ENCODE results near the gene ARMC7. TPM values are rescaled to one million over a fixed set of nuclear protein-coding genes. Genes with fewer than 3 reads are reported as not detected.

The ARMC7 gene
- total and polyA plus RNA-seq, 2 of the 13 experiments (the other 11 are each of a cell fraction or from before 2014, with no cell fraction given) = 3.9 to 4.2 TPM

DNA sequence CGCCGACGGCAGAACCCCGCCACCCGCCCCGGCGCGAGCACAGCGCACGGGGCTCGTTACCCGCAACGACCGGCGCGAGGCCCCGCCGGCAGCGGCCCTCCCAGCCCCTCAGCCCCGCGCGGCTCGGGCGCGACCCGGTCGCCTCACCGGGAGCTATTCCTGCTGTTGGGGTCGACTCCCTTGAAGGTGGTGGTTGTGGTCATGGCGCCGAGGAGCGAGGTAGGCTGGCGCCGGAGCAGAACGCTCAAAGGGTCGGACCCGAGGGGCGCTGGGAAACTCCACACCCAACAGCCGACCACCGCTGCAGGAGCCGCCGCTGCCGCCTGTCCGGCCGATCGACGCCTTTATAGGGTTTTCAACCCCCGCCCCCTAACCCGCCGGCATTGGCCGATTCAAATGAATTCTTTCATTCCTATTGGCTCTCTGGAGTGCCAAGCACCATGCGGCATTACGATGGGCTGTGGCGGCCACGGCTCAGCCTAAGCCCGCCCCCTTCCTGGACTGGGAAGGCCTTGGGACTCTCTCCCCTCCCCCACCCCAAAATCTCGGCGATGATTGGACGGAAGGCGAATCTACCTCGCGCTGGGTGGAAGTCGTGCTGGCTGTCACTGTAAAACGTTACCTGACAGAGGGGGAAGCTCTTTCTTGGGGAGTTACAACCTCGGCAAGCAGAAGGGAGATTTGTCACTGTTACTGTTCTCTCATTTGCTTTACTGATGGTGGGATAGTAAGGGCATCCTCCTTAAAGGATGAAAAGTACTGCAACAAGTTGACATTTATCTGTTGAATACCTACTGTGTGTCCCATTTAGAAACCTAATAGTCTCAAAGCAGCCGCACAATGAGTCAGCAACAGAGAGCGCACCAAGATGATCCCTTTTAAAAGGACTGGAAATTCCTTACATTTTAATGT, 44.7 kb downstream of the ARMC7 start, which contains the start of gene JPT1 (continued):
- peak; percentile 46; the same call in 1 of the 2 replicates for TF ChIP-seq MED13 (CRISPR knock-in tag; IDR thresholded peaks at IDR 0.05)
- TF ChIP-seq KMT2A (CRISPR knock-in tag; IDR thresholded peaks at IDR 0.05) = peak; percentile 95
- TF ChIP-seq ZNF83 (CRISPR knock-in tag; IDR thresholded peaks at IDR 0.05; ENCODE audit: borderline replicate concordance) = peak; percentile 93; the same call in 1 of the 2 replicates
- TF ChIP-seq SKI (IDR thresholded peaks at IDR 0.05; ENCODE audit: partially characterized antibody) = peak; percentile 62
- TF ChIP-seq, protein P1, sequence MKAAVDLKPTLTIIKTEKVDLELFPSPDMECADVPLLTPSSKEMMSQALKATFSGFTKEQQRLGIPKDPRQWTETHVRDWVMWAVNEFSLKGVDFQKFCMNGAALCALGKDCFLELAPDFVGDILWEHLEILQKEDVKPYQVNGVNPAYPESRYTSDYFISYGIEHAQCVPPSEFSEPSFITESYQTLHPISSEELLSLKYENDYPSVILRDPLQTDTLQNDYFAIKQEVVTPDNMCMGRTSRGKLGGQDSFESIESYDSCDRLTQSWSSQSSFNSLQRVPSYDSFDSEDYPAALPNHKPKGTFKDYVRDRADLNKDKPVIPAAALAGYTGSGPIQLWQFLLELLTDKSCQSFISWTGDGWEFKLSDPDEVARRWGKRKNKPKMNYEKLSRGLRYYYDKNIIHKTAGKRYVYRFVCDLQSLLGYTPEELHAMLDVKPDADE (CRISPR knock-in tag; IDR thresholded peaks at IDR 0.05) = no peak
- TF ChIP-seq, protein P2, sequence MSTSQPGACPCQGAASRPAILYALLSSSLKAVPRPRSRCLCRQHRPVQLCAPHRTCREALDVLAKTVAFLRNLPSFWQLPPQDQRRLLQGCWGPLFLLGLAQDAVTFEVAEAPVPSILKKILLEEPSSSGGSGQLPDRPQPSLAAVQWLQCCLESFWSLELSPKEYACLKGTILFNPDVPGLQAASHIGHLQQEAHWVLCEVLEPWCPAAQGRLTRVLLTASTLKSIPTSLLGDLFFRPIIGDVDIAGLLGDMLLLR (CRISPR knock-in tag; IDR thresholded peaks at IDR 0.05) = peak; percentile 97
- TF ChIP-seq TBX2 (CRISPR knock-in tag; IDR thresholded peaks at IDR 0.05; ENCODE audit: borderline replicate concordance) = 0 out of 2 replicates have a peak, but pooled peaks have one; percentile 48
- TF ChIP-seq GATAD1 (CRISPR knock-in tag; IDR thresholded peaks at IDR 0.05) = peak; percentile 74
- TF ChIP-seq, protein P3, sequence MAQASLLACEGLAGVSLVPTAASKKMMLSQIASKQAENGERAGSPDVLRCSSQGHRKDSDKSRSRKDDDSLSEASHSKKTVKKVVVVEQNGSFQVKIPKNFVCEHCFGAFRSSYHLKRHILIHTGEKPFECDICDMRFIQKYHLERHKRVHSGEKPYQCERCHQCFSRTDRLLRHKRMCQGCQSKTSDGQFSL (CRISPR knock-in tag; IDR thresholded peaks at IDR 0.05) = no peak
- TF ChIP-seq LCORL (IDR thresholded peaks at IDR 0.05) = no peak
- TF ChIP-seq LCORL (CRISPR knock-in tag; IDR thresholded peaks at IDR 0.05) = peak; percentile 78
- no peak for TF ChIP-seq KLF13 (CRISPR knock-in tag; IDR thresholded peaks at IDR 0.05)
- TF ChIP-seq NPAS2 (CRISPR knock-in tag; IDR thresholded peaks at IDR 0.05; ENCODE audit: borderline replicate concordance) = no peak
- TF ChIP-seq, protein P4, sequence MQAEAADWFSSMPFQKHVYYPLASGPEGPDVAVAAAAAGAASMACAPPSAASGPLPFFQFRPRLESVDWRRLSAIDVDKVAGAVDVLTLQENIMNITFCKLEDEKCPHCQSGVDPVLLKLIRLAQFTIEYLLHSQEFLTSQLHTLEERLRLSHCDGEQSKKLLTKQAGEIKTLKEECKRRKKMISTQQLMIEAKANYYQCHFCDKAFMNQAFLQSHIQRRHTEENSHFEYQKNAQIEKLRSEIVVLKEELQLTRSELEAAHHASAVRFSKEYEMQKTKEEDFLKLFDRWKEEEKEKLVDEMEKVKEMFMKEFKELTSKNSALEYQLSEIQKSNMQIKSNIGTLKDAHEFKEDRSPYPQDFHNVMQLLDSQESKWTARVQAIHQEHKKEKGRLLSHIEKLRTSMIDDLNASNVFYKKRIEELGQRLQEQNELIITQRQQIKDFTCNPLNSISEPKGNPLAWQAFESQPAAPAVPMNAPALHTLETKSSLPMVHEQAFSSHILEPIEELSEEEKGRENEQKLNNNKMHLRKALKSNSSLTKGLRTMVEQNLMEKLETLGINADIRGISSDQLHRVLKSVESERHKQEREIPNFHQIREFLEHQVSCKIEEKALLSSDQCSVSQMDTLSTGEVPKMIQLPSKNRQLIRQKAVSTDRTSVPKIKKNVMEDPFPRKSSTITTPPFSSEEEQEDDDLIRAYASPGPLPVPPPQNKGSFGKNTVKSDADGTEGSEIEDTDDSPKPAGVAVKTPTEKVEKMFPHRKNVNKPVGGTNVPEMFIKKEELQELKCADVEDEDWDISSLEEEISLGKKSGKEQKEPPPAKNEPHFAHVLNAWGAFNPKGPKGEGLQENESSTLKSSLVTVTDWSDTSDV (CRISPR knock-in tag; IDR thresholded peaks at IDR 0.05) = peak; percentile 86
- TF ChIP-seq, protein P5, sequence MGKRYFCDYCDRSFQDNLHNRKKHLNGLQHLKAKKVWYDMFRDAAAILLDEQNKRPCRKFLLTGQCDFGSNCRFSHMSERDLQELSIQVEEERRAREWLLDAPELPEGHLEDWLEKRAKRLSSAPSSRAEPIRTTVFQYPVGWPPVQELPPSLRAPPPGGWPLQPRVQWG (CRISPR knock-in tag; IDR thresholded peaks at IDR 0.05; ENCODE audit: borderline replicate concordance, low read depth) = no peak
- TF ChIP-seq, protein P6, sequence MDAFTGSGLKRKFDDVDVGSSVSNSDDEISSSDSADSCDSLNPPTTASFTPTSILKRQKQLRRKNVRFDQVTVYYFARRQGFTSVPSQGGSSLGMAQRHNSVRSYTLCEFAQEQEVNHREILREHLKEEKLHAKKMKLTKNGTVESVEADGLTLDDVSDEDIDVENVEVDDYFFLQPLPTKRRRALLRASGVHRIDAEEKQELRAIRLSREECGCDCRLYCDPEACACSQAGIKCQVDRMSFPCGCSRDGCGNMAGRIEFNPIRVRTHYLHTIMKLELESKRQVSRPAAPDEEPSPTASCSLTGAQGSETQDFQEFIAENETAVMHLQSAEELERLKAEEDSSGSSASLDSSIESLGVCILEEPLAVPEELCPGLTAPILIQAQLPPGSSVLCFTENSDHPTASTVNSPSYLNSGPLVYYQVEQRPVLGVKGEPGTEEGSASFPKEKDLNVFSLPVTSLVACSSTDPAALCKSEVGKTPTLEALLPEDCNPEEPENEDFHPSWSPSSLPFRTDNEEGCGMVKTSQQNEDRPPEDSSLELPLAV (CRISPR knock-in tag; conservative IDR thresholded peaks at IDR 0.05; ENCODE audit: low read depth) = no peak
- TF ChIP-seq, protein P7, sequence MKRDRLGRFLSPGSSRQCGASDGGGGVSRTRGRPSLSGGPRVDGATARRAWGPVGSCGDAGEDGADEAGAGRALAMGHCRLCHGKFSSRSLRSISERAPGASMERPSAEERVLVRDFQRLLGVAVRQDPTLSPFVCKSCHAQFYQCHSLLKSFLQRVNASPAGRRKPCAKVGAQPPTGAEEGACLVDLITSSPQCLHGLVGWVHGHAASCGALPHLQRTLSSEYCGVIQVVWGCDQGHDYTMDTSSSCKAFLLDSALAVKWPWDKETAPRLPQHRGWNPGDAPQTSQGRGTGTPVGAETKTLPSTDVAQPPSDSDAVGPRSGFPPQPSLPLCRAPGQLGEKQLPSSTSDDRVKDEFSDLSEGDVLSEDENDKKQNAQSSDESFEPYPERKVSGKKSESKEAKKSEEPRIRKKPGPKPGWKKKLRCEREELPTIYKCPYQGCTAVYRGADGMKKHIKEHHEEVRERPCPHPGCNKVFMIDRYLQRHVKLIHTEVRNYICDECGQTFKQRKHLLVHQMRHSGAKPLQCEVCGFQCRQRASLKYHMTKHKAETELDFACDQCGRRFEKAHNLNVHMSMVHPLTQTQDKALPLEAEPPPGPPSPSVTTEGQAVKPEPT (CRISPR knock-in tag; IDR thresholded peaks at IDR 0.05; ENCODE audit: low read depth) = 0 out of 2 replicates have a peak, but pooled peaks have one; percentile 32
- peak; percentile 95 for TF ChIP-seq PCBP1 (IDR thresholded peaks at IDR 0.05; ENCODE audit: borderline replicate concordance, low read depth, low read length)
